IMR-90 (cell line): ENCODE measurements around the gene FMO5. TPM values are rescaled to one million over a fixed set of nuclear protein-coding genes. Genes with fewer than 3 reads are reported as not detected.
A peak's percentile ranks its signal among the peaks of the same experiment; 100 is the strongest.

ENCODE experiments used
- ATAC-seq: fragments of 200-7000 bp; cut with Tn5 transposase; 2 replicates; pipeline ENCODE4 v1.9.1; 2020; ENCODE audit warnings: low read depth, mild to moderate bottlenecking, moderate library complexity
- BruUV-seq: library from RNA; stranded (reverse); fragments of 400-500 nt; replicated peaks from 2 replicates; lab custom pipeline; 2021; lab: Mats Ljungman, UMichigan
- CTCF ChIA-PET: fragments of 300-600 bp; formaldehyde crosslinking; extraction: SDS; loops from one replicate; lab custom pipeline; 2021; ENCODE audit warnings: antibody characterized with exemption; lab: Yijun Ruan, JAX
- POLR2A ChIA-PET: fragments of 300-600 bp; sonication (Branson Sonifier 250); formaldehyde crosslinking; loops from one replicate; lab custom pipeline; 2022; ENCODE audit warnings: antibody characterized with exemption; ENCODE audit not compliant: unreplicated experiment; lab: Charles Lee
- DNase-seq: peaks from one replicate; pipeline ENCODE4 v3.0.0; 2013
- H2AFZ ChIP-seq: replicated peaks from 2 replicates; pipeline ENCODE3; 2013; ENCODE audit warnings: low read length, mild to moderate bottlenecking; ENCODE audit not compliant: poor library complexity
- H2AK5ac ChIP-seq: 2 replicates; pipeline ENCODE4 v1.6.1; 2013; ENCODE audit warnings: low read depth, low read length, inconsistent platforms
- H2AK9ac ChIP-seq: replicated peaks from 2 replicates; pipeline ENCODE3; 2013; ENCODE audit warnings: mild to moderate bottlenecking, low read depth, low read length, moderate library complexity; ENCODE audit not compliant: poor library complexity
- H2BK120ac ChIP-seq: 2 replicates; pipeline ENCODE4 v1.6.1; 2013; ENCODE audit warnings: low read depth, low read length, inconsistent platforms
- H2BK15ac ChIP-seq: 3 replicates; pipeline ENCODE4 v1.6.1; 2013; ENCODE audit warnings: low read depth, low read length, inconsistent platforms
- H2BK20ac ChIP-seq: 2 replicates; pipeline ENCODE4 v1.6.1; 2013; ENCODE audit warnings: low read depth, mild to moderate bottlenecking, inconsistent platforms, low read length, moderate library complexity
- H2BK5ac ChIP-seq: 2 replicates; pipeline ENCODE4 v1.6.1; 2013; ENCODE audit warnings: mild to moderate bottlenecking, low read depth, low read length, inconsistent platforms; ENCODE audit not compliant: poor library complexity, severe bottlenecking
- H3K14ac ChIP-seq: replicated peaks from 2 replicates; pipeline ENCODE4 v1.6.1; 2013; ENCODE audit warnings: low read depth, low read length, inconsistent platforms
- H3K18ac ChIP-seq: 2 replicates; pipeline ENCODE4 v1.6.1; 2013; ENCODE audit warnings: low read depth, low read length, control low read depth
- H3K23ac ChIP-seq: 2 replicates; pipeline ENCODE4 v1.6.1; 2013; ENCODE audit warnings: low read depth, low read length, inconsistent platforms
- H3K27ac ChIP-seq: 2 replicates; pipeline ENCODE4 v1.5.1; 2013; ENCODE audit warnings: mild to moderate bottlenecking, control low read depth, low read length; ENCODE audit not compliant: insufficient read depth
- H3K27me3 ChIP-seq: 2 replicates; pipeline ENCODE4 v1.6.1; 2013; ENCODE audit warnings: low read length; ENCODE audit not compliant: control insufficient read depth, insufficient read depth
- H3K36me3 ChIP-seq: 2 replicates; pipeline ENCODE4 v1.6.1; 2013; ENCODE audit warnings: low read length, mixed read lengths; ENCODE audit not compliant: control insufficient read depth, insufficient read depth
- H3K4ac ChIP-seq: 2 replicates; pipeline ENCODE4 v1.6.1; 2013; ENCODE audit warnings: low read depth, low read length, inconsistent platforms
- H3K4me1 ChIP-seq: 2 replicates; pipeline ENCODE4 v1.6.1; 2013; ENCODE audit warnings: low read length, mixed read lengths; ENCODE audit not compliant: control insufficient read depth, insufficient read depth
- H3K4me2 ChIP-seq: 2 replicates; pipeline ENCODE4 v1.6.1; 2013; ENCODE audit warnings: low read depth, mild to moderate bottlenecking, control low read depth, low read length, moderate library complexity
- H3K4me3 ChIP-seq: 2 replicates; pipeline ENCODE4 v1.5.1; 2013; ENCODE audit warnings: low read depth, mild to moderate bottlenecking, control low read depth, low read length, moderate library complexity; ENCODE audit not compliant: insufficient read depth
- H3K56ac ChIP-seq: 2 replicates; pipeline ENCODE4 v1.6.1; 2013; ENCODE audit warnings: low read length, inconsistent platforms; ENCODE audit not compliant: insufficient read depth; ENCODE audit errors: extremely low read depth
- H3K79me1 ChIP-seq, 2 experiments: 2 replicates each; pipeline ENCODE4 v1.6.1; 2013; ENCODE audit warnings: low read length in 2 of 2, inconsistent platforms in 1 of 2, low read depth in 1 of 2
- H3K9ac ChIP-seq: 2 replicates; pipeline ENCODE4 v1.6.1; 2013; ENCODE audit warnings: low read depth, low read length, control low read depth
- H3K9me1 ChIP-seq: 2 replicates; pipeline ENCODE4 v1.6.1; 2013; ENCODE audit warnings: low read length, inconsistent platforms; ENCODE audit not compliant: insufficient read depth
- H3K9me3 ChIP-seq: 2 replicates; pipeline ENCODE4 v1.6.1; 2013; ENCODE audit warnings: low read length; ENCODE audit not compliant: control insufficient read depth, insufficient read depth
- H4K20me1 ChIP-seq: 2 replicates; pipeline ENCODE4 v1.6.1; 2013; ENCODE audit warnings: low read length, inconsistent platforms; ENCODE audit not compliant: insufficient read depth
- H4K5ac ChIP-seq: 2 replicates; pipeline ENCODE4 v1.6.1; 2013; ENCODE audit warnings: mild to moderate bottlenecking, low read depth, low read length, control low read depth
- H4K8ac ChIP-seq, 2 experiments: 2 replicates each; pipeline ENCODE4 v1.6.1; 2013; ENCODE audit warnings: low read depth in 2 of 2, low read length in 2 of 2, control low read depth in 1 of 2, inconsistent platforms in 1 of 2
- H4K91ac ChIP-seq: 2 replicates; pipeline ENCODE4 v1.6.1; 2013; ENCODE audit warnings: low read depth, low read length, inconsistent platforms; ENCODE audit not compliant: insufficient read depth
- FOS ChIP-seq: fragments of 150-350 bp; IDR thresholded peaks from 2 replicates; pipeline ENCODE4 v1.6.1; 2016; ENCODE audit warnings: low read depth, low read length
- MXI1 ChIP-seq: IDR thresholded peaks from 2 replicates; pipeline ENCODE4 v1.6.1; 2012; ENCODE audit warnings: low read depth, mild to moderate bottlenecking, low read length, moderate library complexity, borderline replicate concordance
- WGBS, 2 experiments: methylation state at CpG; one replicate each; pipeline versions ENCODE4 v1.1.5 to v1.1.7; 2013; ENCODE audit warnings: missing lambda C conversion rate in 2 of 2; ENCODE audit not compliant: insufficient read length in 1 of 2; ENCODE audit errors: extremely low coverage in 2 of 2; 5-methylcytosine and 5-hydroxymethylcytosine counted together
- dilution Hi-C: fragments of 300-500 bp; cut with HindIII; formaldehyde crosslinking; loops from one replicate; pipeline ENCODE4 v1.14.3; 2018; ENCODE audit warnings: low sequenced_read_pairs; ENCODE audit not compliant: unreplicated experiment
- in situ Hi-C: fragments of 300-500 bp; cut with MboI; formaldehyde crosslinking; loops from 3 replicates; pipeline ENCODE4 v1.14.3; 2019; ENCODE audit warnings: low sequenced_read_pairs, inconsistent platforms, mixed read lengths
- intact Hi-C: fragments of 100-400 bp; cut with micrococcal nuclease; formaldehyde crosslinking; loops from 2 replicates; pipeline ENCODE4 v1.10.0; 2022
- polyA plus RNA-seq, 3 experiments: library from polyadenylated mRNA; depleted of rRNA; stranded (reverse); fragments of >200 nt; gene quantifications; 2 replicates each; pipeline ENCODE4 v1.2.3, GENCODE V29; 2012; ENCODE audit warnings: low replicate concordance in 1 of 3
- total RNA-seq: library from RNA; depleted of rRNA; stranded (reverse); fragments of >200 nt; gene quantifications from 2 replicates; pipeline ENCODE4 v1.2.3, GENCODE V29; 2012

The FMO5 gene
- total and polyA plus RNA-seq, 2 of the 4 experiments (the other 2 are of a cell fraction): 0.36 to 0.51 TPM

GRCh38 chr1:147171399-147172167, 53.6 kb downstream of the FMO5 start:
- dilution Hi-C loops: no loop called here
- intact Hi-C loops: loop anchor here (1.0 to 5.0 kb wide), 5 partner anchors 56 to 721 kb away; partner anchors contain the start of genes CHD1L and FMO5
- Histone ChIP-seq H3K27me3 (no peaks in the 10 kb centered on the region), H4K20me1 (peaks cover 4% of the 10 kb centered on the region), H3K18ac (peak overlapping the region; percentile 25), H2BK5ac (peak overlapping the region; percentile 66), H3K56ac (peak overlapping the region; percentile 73), H3K14ac (peak overlapping the region; percentile 39), H3K4me2 (peak overlapping the region; percentile 90), H3K23ac (peak overlapping the region; percentile 91), H4K91ac (peak overlapping the region; percentile 43), H3K36me3 (peaks cover 2% of the 10 kb centered on the region; the same call in 1 of the 2 replicates), H3K9ac (peak overlapping the region; percentile 86), H3K79me1 (peaks cover 26 to 44% of the 10 kb centered on the region in 2 experiments), H3K4ac (peak overlapping the region; percentile 62), H3K9me3 (no peaks in the 10 kb centered on the region), H3K9me1 (peaks cover 7% of the 10 kb centered on the region), H4K8ac (peak overlapping the region; percentile 61 to 69; a peak in 3 of 4 replicates), H2BK15ac (peak overlapping the region; percentile 22; the same call in 2 of the 3 replicates), H2AFZ (peak overlapping the region; percentile 99), H3K4me1 (peaks cover 8% of the 10 kb centered on the region), H2BK20ac (0 out of 2 replicates have a peak overlapping the region, but pooled peaks have one; percentile 13), H2BK120ac (peak overlapping the region; percentile 66), H2AK5ac (peak overlapping the region; percentile 88), H3K4me3 (peak overlapping the region; percentile 76), H4K5ac (peak overlapping the region; percentile 36; the same call in 1 of the 2 replicates), H2AK9ac (peak overlapping the region; percentile 89), H3K27ac (peak overlapping the region; percentile 76)
- TF ChIP-seq MXI1 (peak; percentile 42; the same call in 1 of the 2 replicates), FOS (no peak)
- no peak for ATAC-seq
- 8% methylated on average over 5 of the region's 32 CpGs; no CpG with 5 or more reads in 1 of the 2 experiments for WGBS, 2 experiments
- BruUV-seq: no TSS peak
- ChIA-PET CTCF (interaction anchor here (0.9 kb wide), 1 partner anchor 218 kb away, joined by 3 read pairs; no protein-coding TSS in a partner anchor), POLR2A (no interaction called here)
- in situ Hi-C loops: loop anchor here (5.0 kb wide), 1 partner anchor 76 kb away; no protein-coding TSS in a partner anchor
- DNase-seq: no peak
